HEK293 (cell line): ENCODE results near the gene DIP2A.

ENCODE experiments used
- CTCF ChIA-PET: fragments of 350-600 bp; formaldehyde crosslinking; extraction: SDS; loops from one replicate; lab custom pipeline; 2021; ENCODE audit warnings: antibody characterized with exemption; lab: Yijun Ruan, JAX
- POLR2A ChIA-PET: fragments of 300-600 bp; formaldehyde crosslinking; extraction: SDS; loops from one replicate; lab custom pipeline; 2020; ENCODE audit warnings: antibody characterized with exemption, inconsistent platforms; lab: Yijun Ruan, JAX
- H3K27ac ChIP-seq: fragments of 200-500 bp; sonication (Bioruptor generic); 2 replicates; pipeline ENCODE4 v1.5.1; 2014; ENCODE audit warnings: low read depth, low read length, control low read depth, inconsistent platforms; ENCODE audit errors: extremely low read depth
- H3K36me3 ChIP-seq, 2 experiments: fragments of 200-500 bp in 1 of 2; sonication (Bioruptor generic) in 1 of 2; 1 replicate in 1 of 2; 2 replicates in 1 of 2; pipeline ENCODE4 v1.5.1; 2014 to 2017; ENCODE audit warnings: inconsistent platforms in 2 of 2, low read length in 2 of 2; ENCODE audit not compliant: control insufficient read depth in 2 of 2, insufficient read depth in 1 of 2
- H3K4me1 ChIP-seq: fragments of 200-500 bp; sonication (Bioruptor generic); 2 replicates; pipeline ENCODE4 v1.5.1; 2014; ENCODE audit warnings: mild to moderate bottlenecking, low read length, inconsistent platforms; ENCODE audit not compliant: control insufficient read depth, insufficient read depth
- H3K4me3 ChIP-seq: 2 replicates; pipeline ENCODE4 v1.5.1; 2011; ENCODE audit warnings: low read depth, mild to moderate bottlenecking, control low read depth, low read length, moderate library complexity
- H3K9me3 ChIP-seq: fragments of 200-500 bp; sonication (Bioruptor generic); 2 replicates; pipeline ENCODE4 v1.5.1; 2014; ENCODE audit warnings: low read depth, low read length, inconsistent platforms; ENCODE audit not compliant: control insufficient read depth, insufficient read depth
- GFI1B ChIP-seq: fragments of 450-650 bp; formaldehyde crosslinking; IDR thresholded peaks from 2 replicates; pipeline ENCODE4 v1.5.1; 2016; ENCODE audit warnings: missing biosample characterization, missing genetic modification characterization
- GLI4 ChIP-seq: fragments of 450-650 bp; formaldehyde crosslinking; IDR thresholded peaks from 2 replicates; pipeline ENCODE4 v1.5.1; 2016; ENCODE audit warnings: missing biosample characterization, missing genetic modification characterization
- OVOL3 ChIP-seq: fragments of 450-650 bp; formaldehyde crosslinking; IDR thresholded peaks from 2 replicates; pipeline ENCODE4 v1.5.1; 2016; ENCODE audit warnings: missing biosample characterization, missing genetic modification characterization
- REPIN1 ChIP-seq: fragments of 450-650 bp; formaldehyde crosslinking; IDR thresholded peaks from 2 replicates; pipeline ENCODE4 v1.5.1; 2017; ENCODE audit warnings: missing biosample characterization, missing genetic modification characterization, low read depth
- TRIM28 ChIP-seq: IDR thresholded peaks from 2 replicates; pipeline ENCODE4 v1.6.1; 2011; ENCODE audit warnings: low read length, control low read depth, borderline replicate concordance
- WT1 ChIP-seq: fragments of 450-650 bp; formaldehyde crosslinking; IDR thresholded peaks from 2 replicates; pipeline ENCODE4 v1.5.1; 2016; ENCODE audit warnings: missing biosample characterization, missing genetic modification characterization
- ZBTB48 ChIP-seq: fragments of 450-650 bp; formaldehyde crosslinking; IDR thresholded peaks from 2 replicates; pipeline ENCODE4 v1.5.1; 2016; ENCODE audit warnings: missing biosample characterization, missing genetic modification characterization
- ZFP41 ChIP-seq: fragments of 450-650 bp; formaldehyde crosslinking; IDR thresholded peaks from 2 replicates; pipeline ENCODE4 v1.5.1; 2016; ENCODE audit warnings: missing biosample characterization, missing genetic modification characterization, borderline replicate concordance
- ZNF132 ChIP-seq: fragments of 450-650 bp; formaldehyde crosslinking; IDR thresholded peaks from 2 replicates; pipeline ENCODE4 v1.5.1; 2017; ENCODE audit warnings: missing biosample characterization, missing genetic modification characterization, borderline replicate concordance
- ZNF138 ChIP-seq: fragments of 450-650 bp; formaldehyde crosslinking; IDR thresholded peaks from 2 replicates; pipeline ENCODE4 v1.5.1; 2016; ENCODE audit warnings: missing biosample characterization, missing genetic modification characterization, borderline replicate concordance
- ZNF366 ChIP-seq: fragments of 450-650 bp; formaldehyde crosslinking; conservative IDR thresholded peaks from 2 replicates; pipeline ENCODE4 v1.5.1; 2016; ENCODE audit warnings: missing biosample characterization, missing genetic modification characterization
- ZNF549 ChIP-seq: fragments of 450-650 bp; IDR thresholded peaks from 2 replicates; pipeline ENCODE4 v1.5.1; 2018; ENCODE audit warnings: missing biosample characterization, missing genetic modification characterization, mild to moderate bottlenecking, inconsistent platforms, moderate library complexity
- ZNF747 ChIP-seq: fragments of 450-650 bp; formaldehyde crosslinking; IDR thresholded peaks from 2 replicates; pipeline ENCODE4 v1.5.1; 2016; ENCODE audit warnings: missing biosample characterization, missing genetic modification characterization
- ZNF791 ChIP-seq: fragments of 450-650 bp; formaldehyde crosslinking; IDR thresholded peaks from 2 replicates; pipeline ENCODE4 v1.5.1; 2016; ENCODE audit warnings: missing biosample characterization, missing genetic modification characterization
- TF ChIP-seq, protein P1 (sequence below): fragments of 450-650 bp; formaldehyde crosslinking; IDR thresholded peaks from 2 replicates; pipeline ENCODE4 v1.5.1; 2016; ENCODE audit warnings: missing biosample characterization, missing genetic modification characterization
- TF ChIP-seq, protein P2 (sequence below): fragments of 450-650 bp; formaldehyde crosslinking; IDR thresholded peaks from 2 replicates; pipeline ENCODE4 v1.5.1; 2016; ENCODE audit warnings: missing biosample characterization, missing genetic modification characterization
- TF ChIP-seq, protein P3 (sequence below): sonication (generic); formaldehyde crosslinking; IDR thresholded peaks from 2 replicates; pipeline ENCODE4 v1.8.1; 2022; ENCODE audit warnings: mild to moderate bottlenecking, moderate library complexity, missing genetic modification reagents
- TF ChIP-seq, protein P4 (sequence below): fragments of 450-650 bp; formaldehyde crosslinking; IDR thresholded peaks from 2 replicates; pipeline ENCODE4 v1.5.1; 2016; ENCODE audit warnings: missing biosample characterization, missing genetic modification characterization
- TF ChIP-seq, protein P5 (sequence below): fragments of 450-650 bp; formaldehyde crosslinking; IDR thresholded peaks from 2 replicates; pipeline ENCODE4 v1.5.1; 2016; ENCODE audit warnings: missing biosample characterization, missing genetic modification characterization
- TF ChIP-seq, protein P6 (sequence below): fragments of 450-650 bp; formaldehyde crosslinking; IDR thresholded peaks from 2 replicates; pipeline ENCODE4 v1.5.1; 2017; ENCODE audit warnings: missing biosample characterization, missing genetic modification characterization

DIP2A gene

DNA sequence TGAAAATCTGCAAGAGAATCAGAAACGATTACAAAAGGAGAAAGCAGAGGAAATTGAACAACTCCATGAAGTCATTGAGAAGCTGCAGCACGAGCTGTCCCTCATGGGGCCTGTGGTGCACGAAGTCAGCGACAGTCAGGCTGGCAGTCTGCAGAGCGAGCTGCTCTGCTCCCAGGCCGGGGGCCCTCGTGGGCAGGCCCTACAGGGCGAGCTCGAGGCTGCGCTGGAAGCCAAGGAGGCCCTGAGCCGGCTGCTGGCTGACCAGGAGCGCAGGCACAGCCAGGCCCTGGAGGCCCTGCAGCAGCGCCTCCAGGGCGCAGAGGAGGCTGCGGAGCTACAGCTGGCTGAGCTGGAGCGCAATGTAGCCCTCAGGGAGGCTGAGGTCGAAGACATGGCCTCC is 47.5 kb upstream of the DIP2A start:
- peaks cover 32 to 57% of the 10 kb centered on the region in 2 experiments for H3K36me3 ChIP-seq
- TF ChIP-seq, protein P1, sequence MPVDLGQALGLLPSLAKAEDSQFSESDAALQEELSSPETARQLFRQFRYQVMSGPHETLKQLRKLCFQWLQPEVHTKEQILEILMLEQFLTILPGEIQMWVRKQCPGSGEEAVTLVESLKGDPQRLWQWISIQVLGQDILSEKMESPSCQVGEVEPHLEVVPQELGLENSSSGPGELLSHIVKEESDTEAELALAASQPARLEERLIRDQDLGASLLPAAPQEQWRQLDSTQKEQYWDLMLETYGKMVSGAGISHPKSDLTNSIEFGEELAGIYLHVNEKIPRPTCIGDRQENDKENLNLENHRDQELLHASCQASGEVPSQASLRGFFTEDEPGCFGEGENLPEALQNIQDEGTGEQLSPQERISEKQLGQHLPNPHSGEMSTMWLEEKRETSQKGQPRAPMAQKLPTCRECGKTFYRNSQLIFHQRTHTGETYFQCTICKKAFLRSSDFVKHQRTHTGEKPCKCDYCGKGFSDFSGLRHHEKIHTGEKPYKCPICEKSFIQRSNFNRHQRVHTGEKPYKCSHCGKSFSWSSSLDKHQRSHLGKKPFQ (tag by site-specific recombination), result no peak
- TF ChIP-seq, protein P2, sequence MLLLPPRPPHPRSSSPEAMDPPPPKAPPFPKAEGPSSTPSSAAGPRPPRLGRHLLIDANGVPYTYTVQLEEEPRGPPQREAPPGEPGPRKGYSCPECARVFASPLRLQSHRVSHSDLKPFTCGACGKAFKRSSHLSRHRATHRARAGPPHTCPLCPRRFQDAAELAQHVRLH (tag by site-specific recombination), result no peak
- TF ChIP-seq GFI1B (no peak), ZNF366 (no peak), GLI4 (tag by site-specific recombination) (no peak), ZNF549 (tag by site-specific recombination) (no peak), WT1 (tag by site-specific recombination) (no peak), ZNF747 (tag by site-specific recombination) (no peak), ZNF791 (tag by site-specific recombination) (no peak), TRIM28 (no peak), ZFP41 (no peak), ZBTB48 (no peak), OVOL3 (no peak), REPIN1 (tag by site-specific recombination) (no peak), ZNF132 (no peak), ZNF138 (tag by site-specific recombination) (no peak)
- TF ChIP-seq, protein P3, sequence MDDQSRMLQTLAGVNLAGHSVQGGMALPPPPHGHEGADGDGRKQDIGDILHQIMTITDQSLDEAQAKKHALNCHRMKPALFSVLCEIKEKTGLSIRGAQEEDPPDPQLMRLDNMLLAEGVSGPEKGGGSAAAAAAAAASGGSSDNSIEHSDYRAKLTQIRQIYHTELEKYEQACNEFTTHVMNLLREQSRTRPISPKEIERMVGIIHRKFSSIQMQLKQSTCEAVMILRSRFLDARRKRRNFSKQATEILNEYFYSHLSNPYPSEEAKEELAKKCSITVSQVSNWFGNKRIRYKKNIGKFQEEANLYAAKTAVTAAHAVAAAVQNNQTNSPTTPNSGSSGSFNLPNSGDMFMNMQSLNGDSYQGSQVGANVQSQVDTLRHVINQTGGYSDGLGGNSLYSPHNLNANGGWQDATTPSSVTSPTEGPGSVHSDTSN (CRISPR knock-in tag), result no peak
- TF ChIP-seq, protein P4, sequence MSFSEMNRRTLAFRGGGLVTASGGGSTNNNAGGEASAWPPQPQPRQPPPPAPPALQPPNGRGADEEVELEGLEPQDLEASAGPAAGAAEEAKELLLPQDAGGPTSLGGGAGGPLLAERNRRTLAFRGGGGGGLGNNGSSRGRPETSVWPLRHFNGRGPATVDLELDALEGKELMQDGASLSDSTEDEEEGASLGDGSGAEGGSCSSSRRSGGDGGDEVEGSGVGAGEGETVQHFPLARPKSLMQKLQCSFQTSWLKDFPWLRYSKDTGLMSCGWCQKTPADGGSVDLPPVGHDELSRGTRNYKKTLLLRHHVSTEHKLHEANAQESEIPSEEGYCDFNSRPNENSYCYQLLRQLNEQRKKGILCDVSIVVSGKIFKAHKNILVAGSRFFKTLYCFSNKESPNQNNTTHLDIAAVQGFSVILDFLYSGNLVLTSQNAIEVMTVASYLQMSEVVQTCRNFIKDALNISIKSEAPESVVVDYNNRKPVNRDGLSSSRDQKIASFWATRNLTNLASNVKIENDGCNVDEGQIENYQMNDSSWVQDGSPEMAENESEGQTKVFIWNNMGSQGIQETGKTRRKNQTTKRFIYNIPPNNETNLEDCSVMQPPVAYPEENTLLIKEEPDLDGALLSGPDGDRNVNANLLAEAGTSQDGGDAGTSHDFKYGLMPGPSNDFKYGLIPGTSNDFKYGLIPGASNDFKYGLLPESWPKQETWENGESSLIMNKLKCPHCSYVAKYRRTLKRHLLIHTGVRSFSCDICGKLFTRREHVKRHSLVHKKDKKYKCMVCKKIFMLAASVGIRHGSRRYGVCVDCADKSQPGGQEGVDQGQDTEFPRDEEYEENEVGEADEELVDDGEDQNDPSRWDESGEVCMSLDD, result no peak
- TF ChIP-seq, protein P5, sequence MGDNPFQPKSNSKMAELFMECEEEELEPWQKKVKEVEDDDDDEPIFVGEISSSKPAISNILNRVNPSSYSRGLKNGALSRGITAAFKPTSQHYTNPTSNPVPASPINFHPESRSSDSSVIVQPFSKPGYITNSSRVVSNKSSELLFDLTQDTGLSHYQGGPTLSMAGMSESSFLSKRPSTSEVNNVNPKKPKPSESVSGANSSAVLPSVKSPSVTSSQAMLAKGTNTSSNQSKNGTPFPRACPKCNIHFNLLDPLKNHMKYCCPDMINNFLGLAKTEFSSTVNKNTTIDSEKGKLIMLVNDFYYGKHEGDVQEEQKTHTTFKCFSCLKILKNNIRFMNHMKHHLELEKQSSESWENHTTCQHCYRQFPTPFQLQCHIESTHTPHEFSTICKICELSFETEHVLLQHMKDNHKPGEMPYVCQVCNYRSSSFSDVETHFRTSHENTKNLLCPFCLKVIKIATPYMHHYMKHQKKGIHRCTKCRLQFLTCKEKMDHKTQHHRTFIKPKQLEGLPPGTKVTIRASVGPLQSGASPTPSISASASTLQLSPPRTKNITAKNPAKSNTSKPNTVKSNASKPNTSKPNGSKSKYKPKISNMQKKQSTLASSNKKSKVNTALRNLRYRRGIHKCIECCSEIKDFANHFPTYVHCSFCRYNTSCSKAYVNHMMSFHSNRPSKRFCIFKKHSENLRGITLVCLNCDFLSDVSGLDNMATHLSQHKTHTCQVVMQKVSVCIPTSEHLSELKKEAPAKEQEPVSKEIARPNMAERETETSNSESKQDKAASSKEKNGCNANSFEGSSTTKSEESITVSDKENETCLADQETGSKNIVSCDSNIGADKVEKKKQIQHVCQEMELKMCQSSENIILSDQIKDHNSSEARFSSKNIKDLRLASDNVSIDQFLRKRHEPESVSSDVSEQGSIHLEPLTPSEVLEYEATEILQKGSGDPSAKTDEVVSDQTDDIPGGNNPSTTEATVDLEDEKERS, result no peak
- TF ChIP-seq, protein P6, sequence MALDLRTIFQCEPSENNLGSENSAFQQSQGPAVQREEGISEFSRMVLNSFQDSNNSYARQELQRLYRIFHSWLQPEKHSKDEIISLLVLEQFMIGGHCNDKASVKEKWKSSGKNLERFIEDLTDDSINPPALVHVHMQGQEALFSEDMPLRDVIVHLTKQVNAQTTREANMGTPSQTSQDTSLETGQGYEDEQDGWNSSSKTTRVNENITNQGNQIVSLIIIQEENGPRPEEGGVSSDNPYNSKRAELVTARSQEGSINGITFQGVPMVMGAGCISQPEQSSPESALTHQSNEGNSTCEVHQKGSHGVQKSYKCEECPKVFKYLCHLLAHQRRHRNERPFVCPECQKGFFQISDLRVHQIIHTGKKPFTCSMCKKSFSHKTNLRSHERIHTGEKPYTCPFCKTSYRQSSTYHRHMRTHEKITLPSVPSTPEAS (tag by site-specific recombination), result no peak
- TF ChIP-seq, all 188 proteins: peak for 0
- H3K4me1 ChIP-seq, result no peaks in the 10 kb centered on the region
- ChIA-PET POLR2A (interaction anchor here (0.6 kb wide), 1 partner anchor 14 kb away, joined by 3 read pairs; no protein-coding TSS in a partner anchor), CTCF (no interaction called here)
- H3K4me3 ChIP-seq, result no peak overlapping the region
- H3K27ac ChIP-seq, result no peak overlapping the region
- H3K9me3 ChIP-seq, result no peaks in the 10 kb centered on the region
